GM19240 (cell line): Measurements from ENCODE around the gene MLN.

Experiments
- DNase-seq: peaks from one replicate; pipeline ENCODE4 v3.0.0; 2011; ENCODE audit warnings: low spot score; ENCODE audit not compliant: insufficient read length

The MLN gene

DNA sequence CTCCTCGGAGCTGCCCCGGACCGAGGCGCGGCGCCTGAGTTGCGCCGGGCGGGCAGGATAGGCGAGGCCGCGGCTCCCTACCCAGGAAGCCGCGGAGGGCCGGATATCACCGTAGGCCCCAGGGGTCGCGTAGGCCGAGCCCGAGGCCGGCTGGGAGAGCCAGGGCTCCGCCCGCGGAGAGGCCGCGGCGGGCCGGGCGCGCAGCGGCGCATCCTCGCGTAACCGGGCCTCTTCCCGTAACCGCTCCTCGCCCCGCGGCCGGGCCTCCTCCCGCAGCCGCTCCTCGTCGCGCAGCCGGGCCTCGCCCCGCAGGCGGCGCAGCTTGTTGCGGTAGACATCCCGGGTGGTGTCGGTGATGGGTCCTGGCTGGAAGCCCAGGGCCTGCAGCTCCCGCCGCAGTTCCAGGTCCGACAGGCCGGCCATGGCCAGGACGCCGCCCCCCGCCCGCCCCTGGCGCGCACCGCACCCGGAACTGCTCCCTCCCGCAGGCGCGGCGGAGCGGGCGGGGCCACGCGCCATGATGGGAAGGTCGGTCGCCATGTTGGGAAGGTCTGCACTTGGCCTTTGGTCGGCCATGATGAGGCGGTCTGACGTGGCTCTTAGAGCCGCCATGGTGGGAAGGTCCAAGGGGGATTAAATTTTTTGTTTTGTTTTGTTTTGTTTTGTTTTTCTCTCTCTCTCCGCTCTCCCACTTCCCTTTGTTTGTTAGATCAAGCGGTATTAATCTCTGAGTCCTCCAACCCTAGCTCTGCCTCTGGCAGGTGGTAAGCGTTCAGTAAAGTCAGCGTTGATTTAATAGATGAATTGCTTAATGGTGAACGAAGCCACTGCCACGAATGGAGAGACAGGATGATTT is 14.9 kb downstream of the MLN start, which contains the start of gene LEMD2:
TSS of gene LEMD2 (minus strand) at position 437 of the 856 bp plus-strand sequence. CDS start at position 423, 14 bp downstream.
- peak; percentile 93 for DNase-seq

DNA sequence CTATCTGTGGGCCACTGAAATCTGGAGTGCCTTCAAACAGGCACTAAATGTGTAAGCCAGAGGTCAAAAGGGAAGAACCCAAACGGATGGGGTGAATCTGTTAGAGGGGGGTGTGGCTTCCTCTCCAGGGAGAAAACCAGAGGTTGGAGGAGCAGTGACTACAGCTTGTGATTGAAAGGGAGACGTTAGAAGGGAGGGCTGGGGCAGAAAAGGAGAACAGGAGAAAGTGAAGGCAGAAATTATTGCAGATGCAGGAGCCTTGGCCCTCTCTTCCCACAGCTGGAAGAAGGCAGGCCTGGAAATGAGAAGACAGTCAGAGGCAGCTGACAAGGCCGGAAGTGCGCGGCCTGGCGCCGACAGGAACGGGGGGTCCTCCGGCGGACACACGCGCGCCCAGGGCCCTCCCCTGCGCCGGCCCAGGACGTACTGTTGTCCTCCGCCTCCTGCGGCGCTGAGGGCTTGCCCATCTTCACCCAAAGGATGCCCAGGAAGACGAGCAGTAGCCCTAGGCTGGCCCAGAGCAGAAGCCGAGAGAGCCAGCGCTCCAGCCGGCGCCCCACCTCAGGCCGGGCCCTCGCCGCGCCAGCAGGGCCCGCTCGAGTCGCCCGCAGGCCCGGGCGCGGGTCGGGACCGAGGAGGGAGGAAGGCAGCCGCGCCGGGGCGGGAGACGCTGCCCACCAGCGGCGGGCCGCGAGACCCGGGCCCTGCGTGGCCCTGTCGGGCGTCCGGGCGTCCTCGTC is 15.7 kb downstream of the MLN start:
- peak; percentile 74 for DNase-seq

DNA sequence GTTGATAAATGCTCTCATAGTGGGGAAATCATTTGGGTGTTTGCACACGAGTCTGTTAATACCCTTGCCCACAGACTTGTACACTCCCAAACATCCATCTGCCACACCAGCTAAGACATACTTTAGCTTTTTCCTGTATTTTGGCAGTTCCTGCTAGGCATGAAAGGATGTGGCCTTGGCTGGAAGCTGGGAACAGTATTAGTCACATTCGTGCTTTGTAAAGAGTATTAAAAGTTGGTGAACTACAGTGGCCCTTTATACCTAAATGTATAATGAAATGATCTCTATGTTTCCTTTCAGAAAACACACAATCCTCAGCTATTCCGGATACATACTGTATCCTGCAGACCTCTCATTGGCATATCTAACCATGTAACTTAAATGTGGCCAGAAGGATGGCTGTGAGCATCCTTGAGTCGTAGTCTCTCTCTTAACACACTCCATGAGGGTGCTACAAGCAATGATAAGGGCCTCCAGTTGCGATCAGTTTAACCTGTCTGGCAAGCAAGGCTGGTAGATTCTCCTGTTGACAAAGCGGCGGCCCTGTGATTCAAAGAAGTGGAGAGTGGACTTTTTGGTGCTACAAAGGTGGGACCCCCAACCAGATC is 16.4 kb downstream of the MLN start:
- no peak for DNase-seq

DNA sequence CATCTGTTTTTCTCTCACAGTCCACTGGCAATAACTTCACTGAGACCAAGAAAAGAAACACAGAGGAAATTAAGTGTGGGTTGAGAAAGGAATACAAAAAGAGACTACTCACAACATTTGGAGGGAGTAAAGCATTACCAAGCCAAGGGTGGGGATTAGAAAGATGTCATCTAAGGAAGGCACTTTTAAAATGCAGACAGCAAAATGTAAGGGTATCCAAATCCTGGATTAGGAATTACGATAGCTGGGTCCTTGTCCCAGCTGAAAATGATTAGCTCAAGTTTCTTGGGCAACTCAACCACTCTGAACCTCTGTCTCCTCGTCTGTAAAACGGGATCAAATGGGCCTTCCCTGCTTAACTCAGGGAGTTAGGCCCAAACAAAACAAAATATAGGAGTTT is 17.1 kb downstream of the MLN start:
- DNase-seq, result no peak

DNA sequence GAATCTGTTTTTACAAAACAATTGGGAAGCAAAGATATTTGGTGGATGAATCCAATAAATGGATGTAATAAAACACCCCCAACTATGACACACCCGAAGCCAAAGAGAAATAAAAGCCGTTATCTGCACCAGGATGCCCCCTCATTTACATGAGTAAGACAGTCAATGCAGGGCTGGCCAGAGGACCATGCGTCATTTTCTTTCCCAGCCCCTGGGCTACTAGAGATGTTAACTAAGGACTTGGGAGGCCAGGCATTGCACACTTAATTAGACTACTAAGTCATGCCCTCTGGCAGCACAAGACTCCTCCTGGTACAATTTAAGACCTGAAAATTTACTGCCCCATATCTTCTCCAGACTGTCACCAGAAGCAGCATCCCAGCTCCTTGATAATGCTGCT is 18.0 kb downstream of the MLN start:
- DNase-seq, result no peak

DNA sequence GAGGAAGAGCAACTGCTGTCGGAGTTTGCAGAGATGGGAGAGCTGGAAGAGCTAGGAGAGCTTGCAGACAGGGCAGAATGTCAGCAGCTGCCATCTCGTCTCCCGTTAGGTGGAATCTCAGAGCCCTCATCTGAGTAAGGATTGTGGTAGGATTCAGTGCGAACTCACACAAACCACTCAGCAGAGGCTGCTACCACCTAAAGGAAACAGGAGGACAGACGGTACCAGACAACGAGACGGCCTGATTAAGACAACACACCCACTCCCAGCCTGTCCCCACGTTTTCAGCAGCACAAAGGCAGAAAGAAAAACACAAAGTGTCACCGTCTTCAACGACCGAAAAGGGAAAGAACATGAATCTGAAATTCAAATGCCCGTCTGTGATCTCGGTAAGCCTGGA is 19.0 kb downstream of the MLN start:
- DNase-seq, result no peak

DNA sequence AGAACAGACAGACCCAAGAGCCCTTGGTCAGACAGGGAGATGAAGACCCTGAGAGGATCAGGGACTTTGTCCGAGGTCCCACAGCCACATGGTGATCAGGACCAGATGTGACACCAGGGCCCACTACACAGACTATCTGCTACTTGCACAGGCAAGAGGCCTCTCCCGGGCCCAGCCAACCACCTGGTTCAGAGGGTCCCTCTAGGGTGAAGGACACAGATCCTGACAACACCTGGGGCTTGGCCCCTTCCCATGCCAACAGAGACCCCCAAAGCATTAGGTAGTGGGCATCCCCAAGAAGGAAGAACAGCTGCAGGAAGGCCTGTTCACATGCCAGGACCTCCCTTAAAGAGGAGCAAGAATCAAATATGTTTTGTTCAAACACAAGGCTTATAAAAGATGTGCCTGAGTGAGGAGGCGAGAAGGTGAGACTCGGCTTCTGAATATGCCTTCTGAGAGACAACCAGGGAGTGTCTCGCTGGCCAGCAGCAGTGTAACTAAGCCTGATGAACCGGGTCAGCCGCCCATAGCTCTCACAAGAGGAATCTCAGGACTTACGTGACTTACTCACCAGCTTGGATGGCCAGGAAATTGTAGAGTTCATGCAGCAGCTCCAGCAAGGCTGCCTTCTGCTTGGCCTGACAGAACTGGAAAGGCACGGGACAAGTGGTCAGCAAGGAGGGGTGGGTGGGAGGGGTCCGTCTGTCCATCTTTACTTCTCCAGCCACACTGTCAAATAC is 19.9 kb downstream of the MLN start:
- no peak for DNase-seq

DNA sequence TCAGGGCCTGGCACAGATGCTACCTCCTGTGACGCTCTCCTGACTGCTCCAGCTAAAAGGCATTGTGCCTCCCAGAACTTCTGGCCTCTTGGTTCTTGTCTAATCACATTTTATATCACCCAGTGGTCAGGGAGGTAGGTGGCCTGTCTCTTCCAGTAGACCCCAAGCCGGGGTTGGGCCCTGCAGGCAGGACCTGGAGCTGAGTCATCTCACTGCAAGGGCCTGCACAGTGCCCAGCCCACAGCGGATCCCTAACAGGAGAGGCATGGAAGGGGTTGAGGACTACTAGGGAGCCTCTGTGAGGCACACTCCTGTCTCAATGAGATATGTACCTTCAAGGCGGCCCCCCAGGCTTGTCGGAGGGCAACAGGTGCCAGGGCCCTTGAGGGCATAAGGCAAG is 21.2 kb downstream of the MLN start:
- DNase-seq, result no peak

DNA sequence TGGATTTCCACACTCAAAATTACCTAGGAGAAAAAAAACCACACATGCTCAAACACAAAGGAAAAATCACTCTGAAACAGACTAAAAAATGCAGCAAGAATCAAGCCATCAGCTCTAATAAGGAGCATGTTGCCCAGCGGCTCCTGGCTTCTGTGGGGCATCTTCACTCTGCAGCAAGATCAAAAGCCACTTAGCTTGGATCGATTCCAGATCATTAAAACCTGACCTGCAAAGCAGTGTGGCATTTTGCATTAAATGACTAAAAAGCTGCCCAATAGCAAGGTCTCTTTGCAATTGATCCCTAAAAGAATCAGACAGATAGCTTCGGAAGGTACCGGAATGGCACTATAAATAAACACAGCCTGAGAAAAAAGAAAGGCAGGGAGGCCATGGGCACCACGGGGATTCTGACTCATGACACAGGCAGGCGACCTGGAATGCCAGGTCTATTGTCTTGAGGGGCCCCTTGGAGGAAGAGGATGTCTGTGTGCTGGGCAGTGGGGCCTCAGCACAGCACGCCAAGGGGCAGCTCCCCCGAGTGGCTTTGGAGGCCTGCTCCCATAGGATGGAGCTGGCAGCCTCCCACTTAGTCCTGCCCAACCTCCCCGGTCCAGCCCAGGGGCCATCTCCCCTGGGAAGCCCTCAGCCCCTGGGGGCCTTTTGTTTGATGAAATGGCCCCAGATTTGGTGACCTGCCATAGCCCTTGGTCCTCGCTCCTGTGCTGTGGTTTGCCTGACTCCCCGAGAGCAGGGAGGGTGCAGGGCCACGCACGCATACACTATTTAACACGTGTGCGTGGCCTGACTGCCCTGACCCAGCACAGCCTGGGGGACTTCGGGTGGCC is 22.4 kb downstream of the MLN start:
- no peak for DNase-seq

DNA sequence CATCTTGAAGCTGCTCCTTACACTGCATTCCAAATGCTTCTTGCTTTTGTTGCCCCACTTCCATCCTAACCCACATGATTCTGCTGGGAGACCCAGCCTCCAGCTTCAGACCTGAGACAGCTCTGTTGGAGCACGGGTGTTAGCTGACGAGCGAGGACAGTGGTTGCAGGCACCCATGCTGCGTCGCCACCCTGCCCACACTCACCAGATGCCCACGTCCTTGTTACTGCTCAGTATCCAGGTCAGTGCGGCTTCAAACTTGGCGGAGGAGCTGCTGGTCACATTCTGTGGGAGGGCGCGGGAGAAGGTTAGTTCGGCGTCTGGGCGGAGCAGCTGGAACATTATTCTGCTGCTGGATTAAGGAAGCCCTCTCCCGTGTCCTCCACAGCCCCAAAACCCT is 23.9 kb downstream of the MLN start:
- DNase-seq, result no peak

DNA sequence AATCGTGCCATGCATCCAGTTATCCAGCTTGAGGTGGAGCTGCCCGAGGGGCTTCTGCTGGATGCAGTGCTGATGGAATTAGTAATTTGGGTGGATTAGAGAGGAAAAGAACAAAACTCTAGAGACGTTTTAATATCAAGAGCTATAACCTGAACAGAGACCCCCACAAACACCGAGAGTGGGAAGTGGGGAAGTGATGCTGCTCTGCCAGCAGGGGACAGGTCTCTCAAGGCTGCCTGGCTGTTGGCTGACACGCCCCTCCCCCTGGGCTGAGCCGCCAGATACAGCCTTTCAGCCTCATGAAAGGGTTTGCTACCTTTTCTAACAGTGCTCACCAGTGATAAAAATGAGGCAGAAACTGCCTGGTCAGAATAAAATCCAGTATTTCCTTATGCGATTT is 24.5 kb downstream of the MLN start:
- DNase-seq, result no peak

DNA sequence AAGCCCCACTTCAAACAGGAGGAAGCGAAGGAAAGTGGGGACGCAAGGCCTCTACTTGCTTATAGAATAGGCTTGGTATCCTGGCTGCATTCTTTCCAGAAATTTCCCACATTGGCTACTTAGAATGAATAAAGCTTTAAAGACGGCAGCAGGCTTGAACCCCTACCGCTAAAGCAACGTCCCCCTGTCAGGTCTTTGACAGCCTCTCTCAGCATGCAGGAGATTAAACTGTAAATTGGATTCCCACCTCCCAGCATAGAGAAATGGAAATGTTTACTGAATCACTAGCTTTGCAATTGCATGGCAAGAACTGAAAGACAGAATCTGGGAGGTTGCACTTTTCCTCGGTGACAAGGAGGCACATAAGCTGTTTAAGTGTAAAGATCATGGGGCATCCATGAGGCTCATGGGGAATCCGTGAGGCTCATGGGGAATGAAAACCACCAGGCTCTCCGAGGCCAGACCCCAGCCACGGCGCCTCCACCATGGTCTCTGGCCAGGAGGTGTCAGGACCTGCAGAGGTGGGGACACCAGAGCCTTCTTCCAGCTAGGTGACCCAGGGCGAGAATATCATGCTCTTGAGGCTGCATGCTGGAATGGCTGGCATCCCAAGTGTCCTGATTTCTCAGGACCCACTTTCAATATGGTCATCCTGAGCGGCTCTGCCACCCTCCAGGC is 25.2 kb downstream of the MLN start:
- no peak for DNase-seq

DNA sequence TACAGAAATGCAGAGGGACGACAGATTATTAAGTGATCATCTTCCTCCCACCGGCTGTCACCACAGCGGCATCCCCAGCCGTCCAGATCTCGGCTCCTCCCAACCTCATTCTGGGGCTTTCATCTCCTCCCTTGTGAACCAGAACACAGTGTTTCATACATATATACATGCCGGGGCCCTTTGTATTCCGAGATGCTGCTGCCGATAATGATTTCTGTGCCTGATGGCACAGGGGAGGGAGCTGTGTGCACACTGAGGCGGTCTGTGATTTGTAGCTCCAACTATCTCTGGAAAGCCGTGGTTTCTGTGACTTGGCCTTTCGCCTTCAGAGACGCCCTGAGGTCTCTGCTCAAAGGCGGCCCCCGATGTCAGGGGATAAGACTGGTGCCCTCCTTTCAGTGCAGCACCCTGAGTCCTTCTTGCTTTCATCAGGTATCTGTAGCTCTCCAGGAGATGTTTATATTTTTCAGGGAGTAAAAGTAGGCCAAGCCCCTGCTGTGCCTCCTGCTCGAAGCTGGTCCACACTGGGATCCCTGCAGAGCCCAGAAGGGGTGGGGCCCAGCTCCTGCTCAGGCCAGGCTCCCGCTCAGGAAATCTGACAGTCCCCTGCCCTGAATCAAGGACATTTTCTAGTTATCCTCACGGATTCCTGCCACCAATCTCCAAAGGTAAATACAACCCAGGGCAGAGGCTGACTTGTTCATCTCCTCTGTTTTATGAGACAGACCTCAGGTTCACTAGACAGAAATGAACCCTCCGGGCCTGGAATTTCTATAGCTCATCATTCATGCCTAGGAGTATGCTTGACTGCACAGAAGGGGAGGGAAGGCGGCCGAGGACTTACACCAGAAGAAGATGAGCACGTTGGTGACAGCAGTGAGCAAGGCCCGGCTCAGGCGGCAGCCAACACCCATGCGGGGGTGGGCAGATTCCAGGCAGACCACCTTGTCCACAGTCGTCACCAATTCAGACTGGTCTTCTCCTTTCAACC is 26.1 kb downstream of the MLN start:
- DNase-seq, result no peak

DNA sequence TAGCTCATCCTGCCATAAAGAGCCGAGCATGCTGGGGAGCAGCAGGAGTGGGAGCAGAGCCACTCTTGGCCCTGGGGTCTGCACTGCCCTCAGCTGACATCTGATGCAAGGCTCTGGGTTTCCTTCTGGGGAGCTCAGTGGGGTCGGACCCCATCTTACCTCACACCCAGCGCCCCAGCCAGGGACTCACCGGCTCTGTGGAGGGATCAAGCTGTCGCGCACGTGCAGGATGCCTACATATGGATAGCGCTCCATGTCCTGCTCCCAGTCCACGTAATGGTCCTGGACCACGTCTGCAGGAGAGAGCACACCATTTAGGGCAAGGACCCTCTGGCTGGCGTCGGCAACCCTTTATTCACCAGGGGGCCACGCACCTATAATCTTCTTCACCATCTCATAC is 27.0 kb downstream of the MLN start:
- no peak for DNase-seq

DNA sequence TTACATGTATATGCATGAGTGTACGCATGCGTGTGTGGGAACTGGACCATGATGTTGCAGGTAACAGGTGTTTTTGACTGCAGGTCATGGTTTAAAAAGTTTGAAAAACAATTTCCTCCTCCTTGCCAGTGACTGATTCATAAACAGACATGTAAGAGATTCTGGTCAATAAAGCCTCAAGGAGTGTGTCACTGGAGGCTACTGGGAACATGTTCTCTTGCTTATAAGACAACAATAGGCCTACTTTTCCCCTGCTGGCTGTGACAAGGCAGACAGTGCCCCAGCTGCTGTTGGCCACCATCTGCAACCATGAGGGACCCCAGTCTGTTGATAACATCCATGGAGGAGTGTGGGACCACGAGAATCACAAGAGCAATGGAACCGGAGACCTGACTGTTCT is 27.6 kb downstream of the MLN start:
- DNase-seq, result no peak

DNA sequence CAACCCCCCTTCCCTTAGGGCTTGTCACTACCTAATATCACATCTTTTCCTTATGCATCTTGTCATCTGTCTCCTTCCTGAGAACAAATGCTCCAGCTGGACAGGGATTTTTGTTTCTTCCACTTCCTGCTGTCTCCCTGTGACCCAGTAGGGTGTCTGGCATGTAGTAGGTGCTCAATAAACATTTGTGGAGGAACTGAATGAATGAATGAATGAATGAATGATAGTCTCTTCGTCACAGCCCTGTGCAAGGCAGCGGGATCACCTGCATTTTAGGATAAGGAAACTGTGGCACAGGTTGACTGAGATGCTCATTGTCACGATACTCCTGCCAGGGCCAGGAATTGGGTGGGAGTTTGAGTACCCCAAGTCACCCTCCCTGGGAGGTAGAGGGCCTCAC is 29.0 kb downstream of the MLN start:
- no peak for DNase-seq

DNA sequence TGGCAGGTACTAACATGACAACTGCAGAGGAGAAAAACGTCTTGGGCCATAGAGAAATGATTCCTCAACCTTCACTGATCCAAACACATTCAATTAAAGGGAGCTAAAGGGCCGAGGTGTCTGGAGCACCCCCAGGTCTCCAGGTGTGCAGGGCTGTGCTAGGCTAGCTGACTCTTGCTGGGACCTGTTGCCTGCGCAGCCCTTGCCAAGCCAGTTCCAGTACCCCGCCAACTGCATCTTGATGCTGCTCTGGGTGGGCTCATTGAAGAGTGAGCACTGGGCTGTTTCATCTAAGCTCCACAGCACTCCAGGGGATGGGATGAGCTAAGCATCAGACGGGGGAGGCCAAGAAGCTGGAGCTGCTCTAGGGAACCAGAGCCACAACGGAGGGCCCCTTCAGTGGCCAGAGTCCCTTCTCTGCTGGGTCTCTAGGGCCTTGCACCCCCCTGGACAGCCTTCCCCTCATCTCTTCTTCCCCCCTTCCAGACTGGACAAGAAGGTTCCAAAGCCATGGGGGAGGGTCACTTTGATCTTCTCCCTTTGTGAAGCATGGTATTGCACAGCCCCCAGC is 30.8 kb downstream of the MLN start:
- no peak for DNase-seq

DNA sequence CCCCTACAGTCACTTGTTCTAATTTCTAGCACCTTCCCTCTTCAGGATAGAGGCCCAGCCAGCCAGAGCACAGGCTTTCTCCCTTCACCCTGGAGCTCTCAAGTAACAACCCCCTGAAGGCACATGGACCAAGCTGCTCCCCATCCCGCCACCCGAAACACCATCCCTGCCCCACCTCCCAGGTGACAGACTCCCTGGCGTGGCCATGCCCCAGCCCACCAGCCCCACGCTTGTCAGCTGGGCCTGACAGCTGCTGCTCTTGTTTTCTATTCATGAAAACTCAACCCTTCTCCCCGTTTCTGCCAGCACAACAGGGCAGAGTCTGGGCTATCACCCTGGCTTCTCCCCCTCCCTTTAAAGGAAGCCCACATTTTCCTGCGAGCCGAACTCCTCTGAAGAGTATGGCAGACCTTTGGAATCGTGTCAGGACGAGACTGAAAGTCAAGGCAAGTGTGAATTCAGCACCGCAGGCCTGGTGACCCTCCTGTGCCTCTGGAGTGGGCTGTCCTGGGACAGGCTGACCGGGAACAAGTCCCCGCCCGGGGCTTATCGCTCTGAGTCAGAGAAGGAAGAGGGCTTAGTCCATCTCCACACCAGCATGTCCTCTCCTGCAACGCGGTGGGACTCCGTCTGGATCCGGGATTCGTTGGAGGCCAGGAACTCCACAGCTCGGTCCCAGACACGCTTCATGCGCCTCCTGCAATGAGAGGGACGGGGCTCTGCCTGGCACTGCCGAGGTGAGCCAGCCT is 31.5 kb downstream of the MLN start:
- DNase-seq, result no peak
